Measurements from ENCODE around the gene SPATA2L.

Gene SPATA2L

GRCh38 chr16:89653656-89654295, 47.7 kb downstream of the SPATA2L start:
- no peak for DNase-seq

- DNase-seq = no peak
Observed at GRCh38 chr16:89651584-89651983, 49.9 kb downstream of the SPATA2L start.

GRCh38 chr16:89646906-89647305, 54.6 kb downstream of the SPATA2L start:
- DNase-seq = no peak
